IPS-15b (cell line): Measurements from ENCODE around the gene DOCK2.

Experiments
- H3K27me3 ChIP-seq: one replicate; pipeline ENCODE4 v1.6.1; 2013; ENCODE audit warnings: low read length; ENCODE audit not compliant: control insufficient read depth, insufficient read depth
- H3K36me3 ChIP-seq: one replicate; pipeline ENCODE4 v1.6.1; 2013; ENCODE audit warnings: low read length; ENCODE audit not compliant: control insufficient read depth, insufficient read depth
- H3K4me1 ChIP-seq: one replicate; pipeline ENCODE4 v1.6.1; 2013; ENCODE audit warnings: mild to moderate bottlenecking, low read length; ENCODE audit not compliant: control insufficient read depth, insufficient read depth
- H3K4me3 ChIP-seq: one replicate; pipeline ENCODE4 v1.5.1; 2013; ENCODE audit warnings: low read depth, low read length
- H3K9ac ChIP-seq: one replicate; pipeline ENCODE4 v1.6.1; 2013; ENCODE audit warnings: low read depth, mild to moderate bottlenecking, low read length
- H3K9me3 ChIP-seq: one replicate; pipeline ENCODE4 v1.6.1; 2013; ENCODE audit warnings: mild to moderate bottlenecking, low read length; ENCODE audit not compliant: control insufficient read depth, insufficient read depth

The DOCK2 gene

GRCh38 chr5:170104299-170104698 lies 467.2 kb downstream of the DOCK2 start:
- no peak overlapping the region for H3K9ac ChIP-seq
- H3K4me1 ChIP-seq: peaks cover 3% of the 10 kb centered on the region
- peaks cover 37% of the 10 kb centered on the region for H3K27me3 ChIP-seq
- H3K4me3 ChIP-seq: no peak overlapping the region
- H3K36me3 ChIP-seq: no peaks in the 10 kb centered on the region
- no peaks in the 10 kb centered on the region for H3K9me3 ChIP-seq

- H3K36me3 ChIP-seq: no peaks in the 10 kb centered on the region
- H3K9me3 ChIP-seq: no peaks in the 10 kb centered on the region
- H3K4me1 ChIP-seq: peaks cover 3% of the 10 kb centered on the region
- H3K9ac ChIP-seq: no peak overlapping the region
- peaks cover 38% of the 10 kb centered on the region for H3K27me3 ChIP-seq
- no peak overlapping the region for H3K4me3 ChIP-seq
These were observed 467.6 kb downstream of the DOCK2 start for GRCh38 chr5:170104710-170105109.

GRCh38 chr5:170105642-170106611 lies 468.9 kb downstream of the DOCK2 start, which contains the start of gene FOXI1:
FOXI1 (plus strand) TSS chr5:170105897; CDS start chr5:170105958, 61 bp downstream.
- no peak within 1 kb of the TSS for H3K9ac ChIP-seq
- peaks cover 3% of the 10 kb centered on the region for H3K4me1 ChIP-seq
- no peak within 1 kb of the TSS for H3K4me3 ChIP-seq
- no peaks in the 10 kb centered on the region for H3K36me3 ChIP-seq
- no peaks in the 10 kb centered on the region for H3K9me3 ChIP-seq
- peaks cover 47% of the 10 kb centered on the region for H3K27me3 ChIP-seq

GRCh38 chr5:170107674-170108073 lies 470.6 kb downstream of the DOCK2 start:
- H3K4me3 ChIP-seq: no peak overlapping the region

GRCh38 chr5:170108266-170108785 lies 471.3 kb downstream of the DOCK2 start:
- no peak overlapping the region for H3K9ac ChIP-seq
- peaks cover 54% of the 10 kb centered on the region for H3K27me3 ChIP-seq
- H3K9me3 ChIP-seq: no peaks in the 10 kb centered on the region
- no peak overlapping the region for H3K4me3 ChIP-seq
- peaks cover 3% of the 10 kb centered on the region for H3K4me1 ChIP-seq
- no peaks in the 10 kb centered on the region for H3K36me3 ChIP-seq

More at GRCh38 chr5:170107674-170108073, 470.6 kb downstream of the DOCK2 start:
- no peaks in the 10 kb centered on the region for H3K36me3 ChIP-seq
- no peaks in the 10 kb centered on the region for H3K9me3 ChIP-seq
- H3K27me3 ChIP-seq: peaks cover 54% of the 10 kb centered on the region
- H3K4me1 ChIP-seq: peaks cover 3% of the 10 kb centered on the region
- no peak overlapping the region for H3K9ac ChIP-seq

GRCh38 chr5:170109059-170110031 lies 472.3 kb downstream of the DOCK2 start:
- H3K9ac ChIP-seq: no peak overlapping the region
- peaks cover 3% of the 10 kb centered on the region for H3K4me1 ChIP-seq
- H3K27me3 ChIP-seq: peaks cover 52% of the 10 kb centered on the region
- H3K9me3 ChIP-seq: no peaks in the 10 kb centered on the region
- H3K36me3 ChIP-seq: no peaks in the 10 kb centered on the region
- H3K4me3 ChIP-seq: no peak overlapping the region

- Histone ChIP-seq H3K36me3 (no peaks in the 10 kb centered on the region), H3K4me1 (peaks cover 3% of the 10 kb centered on the region), H3K27me3 (peaks cover 52% of the 10 kb centered on the region), H3K9me3 (no peaks in the 10 kb centered on the region), H3K4me3 (no peak overlapping the region), H3K9ac (no peak overlapping the region)
These were observed 473.5 kb downstream of the DOCK2 start for GRCh38 chr5:170110403-170111087.

GRCh38 chr5:170111088-170111785 lies 474.2 kb downstream of the DOCK2 start:
- Histone ChIP-seq H3K4me3 (no peak overlapping the region), H3K27me3 (peaks cover 52% of the 10 kb centered on the region), H3K36me3 (no peaks in the 10 kb centered on the region), H3K4me1 (peaks cover 3% of the 10 kb centered on the region), H3K9ac (no peak overlapping the region), H3K9me3 (no peaks in the 10 kb centered on the region)

- Histone ChIP-seq H3K36me3 (no peaks in the 10 kb centered on the region), H3K4me3 (no peak overlapping the region), H3K9ac (no peak overlapping the region), H3K4me1 (peaks cover 3% of the 10 kb centered on the region), H3K9me3 (no peaks in the 10 kb centered on the region), H3K27me3 (peaks cover 35% of the 10 kb centered on the region)
These were observed 475.9 kb downstream of the DOCK2 start for GRCh38 chr5:170112876-170113521.

- peaks cover 30% of the 10 kb centered on the region for H3K27me3 ChIP-seq
- H3K4me1 ChIP-seq: peaks cover 3% of the 10 kb centered on the region
- no peak overlapping the region for H3K9ac ChIP-seq
- H3K36me3 ChIP-seq: no peaks in the 10 kb centered on the region
- H3K9me3 ChIP-seq: no peaks in the 10 kb centered on the region
- no peak overlapping the region for H3K4me3 ChIP-seq
These were observed 476.4 kb downstream of the DOCK2 start for GRCh38 chr5:170113522-170113900.
